OCI-LY3 (cell line): ENCODE results near the gene MS4A15.

Source experiments
- H2AFZ ChIP-seq: fragments of 200-600, 300-600 bp; shearing (Covaris generic); 2 replicates; pipeline ENCODE4 v1.6.0; 2014; ENCODE audit warnings: antibody characterized with exemption, low read depth, low read length
- H3K27ac ChIP-seq: fragments of 200-600, 300-600 bp; sonication (generic); 2 replicates; pipeline ENCODE4 v1.5.1; 2014; ENCODE audit warnings: mild to moderate bottlenecking, low read length, moderate library complexity, mixed read lengths
- H3K27me3 ChIP-seq: fragments of 200-600, 300-600 bp; sonication (generic); 2 replicates; pipeline ENCODE4 v1.6.1; 2014; ENCODE audit warnings: low read depth, low read length, mixed read lengths
- H3K36me3 ChIP-seq: fragments of 200-600, 300-600 bp; sonication (generic); replicated peaks from 2 replicates; pipeline ENCODE3; 2014; ENCODE audit warnings: low read depth, low read length, mixed read lengths
- H3K4me1 ChIP-seq: fragments of 300-600, 200-600 bp; sonication (generic); 2 replicates; pipeline ENCODE4 v1.6.1; 2014; ENCODE audit warnings: low read length, mixed read lengths
- H3K4me2 ChIP-seq: fragments of 200-600, 300-600 bp; sonication (generic); 2 replicates; pipeline ENCODE4 v1.6.1; 2014; ENCODE audit warnings: low read length, mixed read lengths
- H3K4me3 ChIP-seq: fragments of 300-600, 200-600 bp; sonication (generic); 2 replicates; pipeline ENCODE4 v1.5.1; 2014; ENCODE audit warnings: antibody characterized with exemption, mild to moderate bottlenecking, low read length, moderate library complexity
- H3K79me2 ChIP-seq: fragments of 300-600, 200-600 bp; shearing (Covaris generic); 2 replicates; pipeline ENCODE4 v1.6.1; 2014; ENCODE audit warnings: mild to moderate bottlenecking, low read length, mixed read lengths
- H3K9ac ChIP-seq: fragments of 300-600, 200-600 bp; shearing (Covaris generic); 2 replicates; pipeline ENCODE4 v1.6.0; 2014; ENCODE audit warnings: mild to moderate bottlenecking, low read length, moderate library complexity
- H3K9me3 ChIP-seq: fragments of 200-600, 300-600 bp; shearing (Covaris generic); 2 replicates; pipeline ENCODE4 v1.6.1; 2014; ENCODE audit warnings: low read length, mixed read lengths; ENCODE audit not compliant: insufficient read depth
- H4K20me1 ChIP-seq: fragments of 200-600, 300-600 bp; sonication (generic); 2 replicates; pipeline ENCODE4 v1.6.1; 2016; ENCODE audit warnings: low read length, mixed read lengths; ENCODE audit not compliant: insufficient read depth
- CTCF ChIP-seq: fragments of 200-600, 300-600 bp; sonication (generic); IDR thresholded peaks from 2 replicates; pipeline ENCODE4 v1.5.1; 2014; ENCODE audit warnings: antibody characterized with exemption, low read length, low read depth
- EZH2phosphoT487 ChIP-seq: fragments of 200-600 bp; shearing (Covaris generic); IDR thresholded peaks from 2 replicates; pipeline ENCODE4 v1.6.1; 2018; ENCODE audit warnings: antibody characterized with exemption, mixed run types, low read depth

Gene MS4A15

GRCh38 chr11:60717956-60718355 lies 38.7 kb upstream of the MS4A15 start:
- Histone ChIP-seq H3K9me3 (peaks cover 12% of the 10 kb centered on the region; the same call in 1 of the 2 replicates), H3K79me2 (no peaks in the 10 kb centered on the region), H3K4me3 (no peak overlapping the region), H4K20me1 (no peaks in the 10 kb centered on the region), H3K4me2 (no peak overlapping the region), H3K4me1 (peaks cover 6% of the 10 kb centered on the region; the same call in 1 of the 2 replicates), H2AFZ (no peak overlapping the region), H3K36me3 (no peaks in the 10 kb centered on the region), H3K27ac (no peak overlapping the region), H3K9ac (no peak overlapping the region), H3K27me3 (peaks cover 4% of the 10 kb centered on the region; the same call in 1 of the 2 replicates)
- TF ChIP-seq EZH2phosphoT487, result no peak
- TF ChIP-seq CTCF, result no peak

GRCh38 chr11:60718524-60719316 lies 37.9 kb upstream of the MS4A15 start:
- H3K9ac ChIP-seq, result no peak overlapping the region

GRCh38 chr11:60719391-60719790 lies 37.3 kb upstream of the MS4A15 start:
- TF ChIP-seq CTCF (no peak), EZH2phosphoT487 (no peak)
- Histone ChIP-seq H3K4me1 (peaks cover 6% of the 10 kb centered on the region; the same call in 1 of the 2 replicates), H3K27ac (no peak overlapping the region), H2AFZ (no peak overlapping the region), H3K4me3 (no peak overlapping the region), H3K36me3 (no peaks in the 10 kb centered on the region), H3K27me3 (peaks cover 6% of the 10 kb centered on the region), H4K20me1 (no peaks in the 10 kb centered on the region), H3K79me2 (no peaks in the 10 kb centered on the region), H3K9ac (no peak overlapping the region), H3K4me2 (no peak overlapping the region), H3K9me3 (peaks cover 12% of the 10 kb centered on the region; the same call in 1 of the 2 replicates)

More at GRCh38 chr11:60718524-60719316, 37.9 kb upstream of the MS4A15 start:
- Histone ChIP-seq H3K36me3 (no peaks in the 10 kb centered on the region), H2AFZ (no peak overlapping the region), H3K27me3 (peaks cover 4% of the 10 kb centered on the region; the same call in 1 of the 2 replicates), H3K4me2 (no peak overlapping the region), H4K20me1 (no peaks in the 10 kb centered on the region), H3K4me3 (no peak overlapping the region), H3K9me3 (peaks cover 12% of the 10 kb centered on the region; the same call in 1 of the 2 replicates), H3K4me1 (peaks cover 6% of the 10 kb centered on the region; the same call in 1 of the 2 replicates), H3K79me2 (no peaks in the 10 kb centered on the region), H3K27ac (no peak overlapping the region)
- TF ChIP-seq CTCF (no peak), EZH2phosphoT487 (no peak)

GRCh38 chr11:60720460-60720859 lies 36.2 kb upstream of the MS4A15 start:
- Histone ChIP-seq H3K36me3 (no peaks in the 10 kb centered on the region), H4K20me1 (no peaks in the 10 kb centered on the region), H3K27me3 (peaks cover 12% of the 10 kb centered on the region), H3K79me2 (no peaks in the 10 kb centered on the region), H3K9me3 (peaks cover 12% of the 10 kb centered on the region; the same call in 1 of the 2 replicates), H2AFZ (no peak overlapping the region), H3K9ac (no peak overlapping the region), H3K27ac (no peak overlapping the region), H3K4me3 (no peak overlapping the region), H3K4me1 (peaks cover 6% of the 10 kb centered on the region; the same call in 1 of the 2 replicates), H3K4me2 (no peak overlapping the region)
- TF ChIP-seq CTCF (no peak), EZH2phosphoT487 (no peak)
